Ishikawa (cell line): ENCODE results near the gene STMN3.

ENCODE experiments used
- CEBPB ChIP-seq: IDR thresholded peaks from 2 replicates; pipeline ENCODE4 v1.6.1; 2012
- CREB1 ChIP-seq: IDR thresholded peaks from 2 replicates; pipeline ENCODE4 v1.6.1; 2012; ENCODE audit warnings: low read depth
- EGR1 ChIP-seq: IDR thresholded peaks from 2 replicates; pipeline ENCODE4 v1.6.1; 2012
- EP300 ChIP-seq: IDR thresholded peaks from 2 replicates; pipeline ENCODE4 v1.6.1; 2012; ENCODE audit warnings: borderline replicate concordance
- FOXM1 ChIP-seq: IDR thresholded peaks from 2 replicates; pipeline ENCODE4 v1.6.1; 2012; ENCODE audit warnings: low read depth, borderline replicate concordance
- NFIC ChIP-seq: IDR thresholded peaks from 2 replicates; pipeline ENCODE4 v1.6.1; 2012
- RAD21 ChIP-seq: IDR thresholded peaks from 2 replicates; pipeline ENCODE4 v1.6.1; 2012; ENCODE audit warnings: low read depth
- TAF1 ChIP-seq: IDR thresholded peaks from 2 replicates; pipeline ENCODE4 v1.6.1; 2012; ENCODE audit warnings: low read depth, mild to moderate bottlenecking
- TCF12 ChIP-seq: IDR thresholded peaks from 2 replicates; pipeline ENCODE4 v1.6.1; 2012; ENCODE audit warnings: low read depth
- TEAD4 ChIP-seq: IDR thresholded peaks from 2 replicates; pipeline ENCODE4 v1.6.1; 2012
- YY1 ChIP-seq: IDR thresholded peaks from 2 replicates; pipeline ENCODE4 v1.6.1; 2012; ENCODE audit warnings: low read depth
- ZBTB7A ChIP-seq: IDR thresholded peaks from 2 replicates; pipeline ENCODE4 v1.6.1; 2012; ENCODE audit warnings: low read depth
- TF ChIP-seq, protein P1 (sequence below): IDR thresholded peaks from 2 replicates; pipeline ENCODE4 v1.6.1; 2012
- TF ChIP-seq, protein P2 (sequence below): IDR thresholded peaks from 2 replicates; pipeline ENCODE4 v1.6.1; 2012; ENCODE audit warnings: low read depth, mild to moderate bottlenecking
- TF ChIP-seq, protein P3 (sequence below): IDR thresholded peaks from 2 replicates; pipeline ENCODE4 v1.6.1; 2012

STMN3 gene

DNA sequence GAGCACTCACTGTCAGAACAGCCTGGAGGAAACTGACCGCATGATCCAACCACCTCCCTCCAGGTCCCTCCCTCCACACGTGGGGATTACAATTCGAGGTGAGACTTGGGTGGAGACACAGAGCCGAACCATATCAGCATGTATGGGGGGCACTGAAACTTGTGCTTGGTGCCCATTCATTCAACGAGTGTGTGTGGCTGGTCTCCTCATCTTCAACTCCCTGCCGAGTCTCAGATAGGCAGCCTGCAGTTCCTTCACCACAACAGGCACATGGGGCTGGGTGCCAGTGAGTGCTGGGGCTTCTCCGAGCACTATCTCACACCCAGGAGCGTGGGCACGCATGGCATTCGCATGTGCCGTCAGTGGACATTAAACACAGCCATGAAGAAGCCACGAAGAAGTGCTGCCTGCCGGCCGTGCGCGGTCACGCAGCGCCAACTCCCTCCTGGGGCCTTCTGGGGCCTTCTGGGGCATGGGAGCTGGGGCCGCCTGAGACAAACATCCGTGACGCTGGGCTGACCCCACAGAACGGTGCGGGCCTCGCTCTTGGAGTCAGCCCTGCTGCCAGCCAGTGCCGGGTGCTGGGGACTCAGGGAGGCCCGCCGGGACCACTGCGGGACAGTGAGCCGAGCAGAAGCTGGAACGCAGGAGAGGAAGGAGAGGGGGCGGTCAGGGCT is 4.2 kb upstream of the STMN3 start:
- TF ChIP-seq TEAD4: no peak
- no peak for TF ChIP-seq TAF1
- no peak for TF ChIP-seq CREB1
- TF ChIP-seq ZBTB7A: no peak
- TF ChIP-seq EGR1: no peak
- no peak for TF ChIP-seq RAD21
- no peak for TF ChIP-seq TCF12
- no peak for TF ChIP-seq FOXM1
- TF ChIP-seq, protein P1, sequence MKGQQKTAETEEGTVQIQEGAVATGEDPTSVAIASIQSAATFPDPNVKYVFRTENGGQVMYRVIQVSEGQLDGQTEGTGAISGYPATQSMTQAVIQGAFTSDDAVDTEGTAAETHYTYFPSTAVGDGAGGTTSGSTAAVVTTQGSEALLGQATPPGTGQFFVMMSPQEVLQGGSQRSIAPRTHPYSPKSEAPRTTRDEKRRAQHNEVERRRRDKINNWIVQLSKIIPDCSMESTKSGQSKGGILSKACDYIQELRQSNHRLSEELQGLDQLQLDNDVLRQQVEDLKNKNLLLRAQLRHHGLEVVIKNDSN: no peak
- TF ChIP-seq YY1: no peak
- no peak for TF ChIP-seq CEBPB
- TF ChIP-seq, protein P2, sequence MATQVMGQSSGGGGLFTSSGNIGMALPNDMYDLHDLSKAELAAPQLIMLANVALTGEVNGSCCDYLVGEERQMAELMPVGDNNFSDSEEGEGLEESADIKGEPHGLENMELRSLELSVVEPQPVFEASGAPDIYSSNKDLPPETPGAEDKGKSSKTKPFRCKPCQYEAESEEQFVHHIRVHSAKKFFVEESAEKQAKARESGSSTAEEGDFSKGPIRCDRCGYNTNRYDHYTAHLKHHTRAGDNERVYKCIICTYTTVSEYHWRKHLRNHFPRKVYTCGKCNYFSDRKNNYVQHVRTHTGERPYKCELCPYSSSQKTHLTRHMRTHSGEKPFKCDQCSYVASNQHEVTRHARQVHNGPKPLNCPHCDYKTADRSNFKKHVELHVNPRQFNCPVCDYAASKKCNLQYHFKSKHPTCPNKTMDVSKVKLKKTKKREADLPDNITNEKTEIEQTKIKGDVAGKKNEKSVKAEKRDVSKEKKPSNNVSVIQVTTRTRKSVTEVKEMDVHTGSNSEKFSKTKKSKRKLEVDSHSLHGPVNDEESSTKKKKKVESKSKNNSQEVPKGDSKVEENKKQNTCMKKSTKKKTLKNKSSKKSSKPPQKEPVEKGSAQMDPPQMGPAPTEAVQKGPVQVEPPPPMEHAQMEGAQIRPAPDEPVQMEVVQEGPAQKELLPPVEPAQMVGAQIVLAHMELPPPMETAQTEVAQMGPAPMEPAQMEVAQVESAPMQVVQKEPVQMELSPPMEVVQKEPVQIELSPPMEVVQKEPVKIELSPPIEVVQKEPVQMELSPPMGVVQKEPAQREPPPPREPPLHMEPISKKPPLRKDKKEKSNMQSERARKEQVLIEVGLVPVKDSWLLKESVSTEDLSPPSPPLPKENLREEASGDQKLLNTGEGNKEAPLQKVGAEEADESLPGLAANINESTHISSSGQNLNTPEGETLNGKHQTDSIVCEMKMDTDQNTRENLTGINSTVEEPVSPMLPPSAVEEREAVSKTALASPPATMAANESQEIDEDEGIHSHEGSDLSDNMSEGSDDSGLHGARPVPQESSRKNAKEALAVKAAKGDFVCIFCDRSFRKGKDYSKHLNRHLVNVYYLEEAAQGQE: no peak
- TF ChIP-seq NFIC: no peak
- no peak for TF ChIP-seq EP300
- TF ChIP-seq, protein P3, sequence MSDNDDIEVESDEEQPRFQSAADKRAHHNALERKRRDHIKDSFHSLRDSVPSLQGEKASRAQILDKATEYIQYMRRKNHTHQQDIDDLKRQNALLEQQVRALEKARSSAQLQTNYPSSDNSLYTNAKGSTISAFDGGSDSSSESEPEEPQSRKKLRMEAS: no peak

DNA sequence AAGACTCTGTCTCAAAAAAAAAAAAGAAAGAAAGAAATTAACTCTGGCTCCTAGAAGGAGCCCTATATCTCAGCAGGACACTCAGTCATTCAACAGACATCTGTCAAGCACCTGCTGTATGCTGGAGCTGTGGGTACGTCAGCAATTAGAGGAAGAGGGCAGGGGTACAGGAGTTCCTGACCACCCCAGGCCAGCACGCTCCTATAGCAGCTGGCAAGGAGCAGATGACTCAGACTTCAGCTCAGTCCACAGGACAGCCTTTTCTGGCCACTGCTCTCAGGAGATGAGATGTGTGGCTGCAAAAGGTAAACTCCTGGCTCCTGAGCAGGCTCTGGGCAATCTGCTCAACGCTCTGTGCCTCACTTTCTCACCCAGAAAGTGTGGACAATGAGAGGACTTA is 3.2 kb upstream of the STMN3 start:
- TF ChIP-seq EP300: no peak
- no peak for TF ChIP-seq EGR1
- no peak for TF ChIP-seq FOXM1
- TF ChIP-seq CREB1: no peak
- no peak for TF ChIP-seq CEBPB
- TF ChIP-seq TAF1: no peak

DNA sequence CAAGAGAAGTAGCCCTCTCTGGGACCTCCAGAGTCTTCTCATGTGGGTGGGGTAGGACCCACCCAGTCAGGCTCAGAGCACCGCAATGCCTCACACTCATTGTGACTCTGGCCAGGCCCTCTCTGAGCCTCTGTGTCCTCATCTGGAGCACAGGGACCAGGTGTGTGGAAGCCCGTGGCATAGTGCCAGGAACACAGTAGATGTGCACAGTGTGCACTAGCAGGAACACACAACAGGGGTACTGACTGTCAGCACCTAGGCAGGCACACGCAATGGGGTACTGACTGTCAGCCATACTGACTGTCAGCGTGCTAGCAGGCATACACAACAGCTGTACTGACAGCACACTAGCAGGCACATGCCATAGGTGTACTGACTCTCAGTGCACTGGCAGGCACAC is 2.0 kb upstream of the STMN3 start:
- TF ChIP-seq RAD21: no peak

DNA sequence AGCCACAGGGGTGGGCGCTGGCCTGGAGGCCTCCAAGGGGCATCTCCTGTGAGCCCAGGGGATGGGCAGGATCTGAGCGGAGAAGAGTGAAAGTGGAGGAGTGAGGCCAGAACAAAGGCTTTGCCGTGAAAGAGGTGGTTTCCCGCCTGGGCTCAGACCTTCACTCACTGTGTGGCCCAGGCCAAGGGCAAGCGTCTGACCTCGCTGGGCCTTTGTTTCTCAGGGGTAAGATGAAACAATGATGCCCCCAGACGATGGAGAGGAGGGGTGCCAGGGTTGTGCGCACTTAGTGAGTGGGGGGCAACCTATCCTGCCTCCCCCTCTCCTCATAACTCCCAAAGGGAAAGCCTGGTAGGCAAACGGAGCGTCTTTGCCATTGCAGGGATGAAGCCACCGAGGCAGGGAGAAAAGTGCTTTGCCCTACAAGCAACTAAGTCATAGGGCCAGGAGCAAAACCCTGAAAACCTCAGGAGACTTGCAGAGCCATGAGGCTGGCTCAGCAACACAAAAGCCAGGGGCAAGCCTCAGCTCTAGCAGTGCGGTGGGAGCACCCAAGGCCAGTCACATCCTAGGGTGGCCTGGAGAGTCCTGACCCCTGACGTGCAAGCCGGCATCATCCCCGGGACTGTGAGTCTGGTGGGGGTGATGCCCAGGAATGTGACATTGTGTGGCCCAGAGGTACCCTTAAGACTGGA is 897 bp upstream of the STMN3 start:
- no peak for TF ChIP-seq YY1
- TF ChIP-seq EGR1: no peak

DNA sequence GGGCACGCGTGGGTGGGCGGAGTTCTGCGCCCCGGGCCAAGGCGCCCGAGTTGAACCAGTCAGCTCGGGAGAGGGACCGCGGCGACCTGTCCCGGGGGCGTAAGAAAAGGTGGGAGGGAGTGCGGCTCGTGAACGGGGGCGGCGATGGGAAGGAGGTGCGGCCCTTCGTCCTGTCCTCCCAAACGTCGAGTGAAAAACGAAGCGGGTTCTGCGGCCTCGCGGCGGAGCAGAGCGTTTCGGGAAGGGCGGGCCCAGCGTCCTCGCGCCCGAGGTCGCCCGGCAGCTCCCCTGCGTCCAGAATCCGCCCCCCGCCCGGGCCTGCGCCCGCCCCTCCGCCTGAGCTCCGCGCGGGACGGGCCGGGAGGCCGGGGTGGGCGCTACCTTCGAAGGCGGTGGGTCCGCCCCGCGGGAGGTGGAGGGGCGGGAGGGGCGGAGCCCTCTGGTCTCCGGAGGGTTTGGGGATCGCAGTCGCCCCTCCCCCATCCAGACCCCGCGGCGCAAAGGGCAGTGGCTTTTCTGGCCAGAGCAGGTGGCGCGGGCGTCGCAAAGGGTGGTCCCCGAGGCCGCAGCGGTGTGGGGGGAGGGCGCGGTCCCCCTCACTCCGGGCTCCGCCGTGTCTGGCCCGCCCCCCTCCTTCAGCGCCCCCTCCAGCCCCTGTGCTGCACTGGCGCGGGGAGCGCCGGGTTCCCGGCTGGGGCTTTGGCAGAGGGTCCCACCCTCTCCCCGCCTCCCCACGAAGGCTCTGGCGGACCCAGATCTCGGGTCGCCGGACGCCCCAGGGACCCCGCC is 838 bp downstream of the STMN3 start:
- TF ChIP-seq, protein P3: 0 out of 2 replicates have a peak, but pooled peaks have one; percentile 54
- no peak for TF ChIP-seq CREB1

DNA sequence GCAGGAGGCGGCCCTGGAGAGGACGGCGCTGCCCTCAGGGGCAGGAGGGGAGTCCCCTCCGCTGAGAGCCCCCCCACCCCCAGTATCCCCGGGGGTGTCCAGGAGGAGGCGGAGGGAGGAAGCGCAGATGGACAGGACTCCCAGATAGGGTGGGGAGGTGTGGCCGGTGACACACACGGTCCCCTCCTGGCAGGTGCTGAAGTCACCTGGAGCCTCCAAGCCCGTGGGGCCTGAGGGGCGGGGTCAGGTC is 1.4 kb downstream of the STMN3 start:
- no peak for TF ChIP-seq ZBTB7A
- no peak for TF ChIP-seq EGR1
- TF ChIP-seq TAF1: no peak
- TF ChIP-seq FOXM1: no peak
- no peak for TF ChIP-seq TEAD4
- TF ChIP-seq CEBPB: no peak
- TF ChIP-seq CREB1: no peak
- no peak for TF ChIP-seq EP300
- TF ChIP-seq RAD21: no peak
- TF ChIP-seq NFIC: no peak
- TF ChIP-seq, protein P3: no peak
- TF ChIP-seq, protein P2: no peak
- TF ChIP-seq, protein P1: no peak
- TF ChIP-seq YY1: no peak
